Hepatocyte (in vitro differentiated cells): ENCODE data around the gene PTPRM. TPM values are rescaled to one million over a fixed set of nuclear protein-coding genes. Genes with fewer than 3 reads are reported as not detected.

Source experiments
- DNase-seq: peaks from one replicate; pipeline ENCODE4 v3.0.0-alpha.2; 2016; ENCODE audit warnings: low spot score
- H2AFZ ChIP-seq: fragments of 200-600 bp; sonication (generic); 2 replicates; pipeline ENCODE4 v1.6.0; 2016; ENCODE audit warnings: antibody characterized with exemption, mild to moderate bottlenecking
- H3K27ac ChIP-seq: fragments of 200-600 bp; sonication (generic); 2 replicates; pipeline ENCODE4 v1.5.1; 2016; ENCODE audit warnings: mild to moderate bottlenecking
- H3K27me3 ChIP-seq: fragments of 200-600 bp; sonication (generic); 2 replicates; pipeline ENCODE4 v1.6.1; 2016
- H3K36me3 ChIP-seq: fragments of 200-600 bp; sonication (generic); replicated peaks from 2 replicates; pipeline ENCODE4 v1.5.1; 2016; ENCODE audit warnings: low read depth; ENCODE audit not compliant: insufficient read depth
- H3K4me1 ChIP-seq: fragments of 200-600 bp; sonication (generic); 2 replicates; pipeline ENCODE4 v1.5.1; 2016; ENCODE audit warnings: mild to moderate bottlenecking, moderate library complexity; ENCODE audit not compliant: insufficient read depth
- H3K4me2 ChIP-seq: fragments of 200-600 bp; sonication (generic); 2 replicates; pipeline ENCODE4 v1.6.0; 2016
- H3K4me3 ChIP-seq: fragments of 200-600 bp; sonication (generic); 2 replicates; pipeline ENCODE4 v1.5.1; 2016; ENCODE audit warnings: mild to moderate bottlenecking
- H3K79me2 ChIP-seq: fragments of 200-600 bp; sonication (generic); 2 replicates; pipeline ENCODE4 v1.6.0; 2017; ENCODE audit warnings: mild to moderate bottlenecking
- H3K9me2 ChIP-seq: fragments of 200-600 bp; sonication (generic); replicated peaks from 2 replicates; pipeline ENCODE4 v1.6.0; 2017; ENCODE audit warnings: mild to moderate bottlenecking; ENCODE audit not compliant: insufficient read depth
- H3K9me3 ChIP-seq: fragments of 200-600 bp; sonication (generic); 2 replicates; pipeline ENCODE4 v1.5.1; 2016; ENCODE audit warnings: low read depth, mild to moderate bottlenecking
- H4K20me1 ChIP-seq: fragments of 200-600 bp; sonication (generic); 2 replicates; pipeline ENCODE4 v1.6.0; 2016; ENCODE audit warnings: mild to moderate bottlenecking; ENCODE audit not compliant: insufficient read depth, poor library complexity, severe bottlenecking
- CTCF ChIP-seq: fragments of 200-600 bp; sonication (generic); IDR thresholded peaks from 2 replicates; pipeline ENCODE4 v1.5.1; 2016; ENCODE audit warnings: antibody characterized with exemption, mild to moderate bottlenecking; ENCODE audit not compliant: poor library complexity
- EZH2 ChIP-seq: fragments of 200-600 bp; sonication (generic); IDR thresholded peaks from 2 replicates; pipeline ENCODE4 v1.6.1; 2016; ENCODE audit warnings: antibody characterized with exemption, mild to moderate bottlenecking, borderline replicate concordance
- EZH2phosphoT487 ChIP-seq: fragments of 200-600 bp; sonication (generic); IDR thresholded peaks from one replicate; pipeline ENCODE4 v1.6.1; 2018; ENCODE audit warnings: antibody characterized with exemption, mild to moderate bottlenecking, low read depth, moderate library complexity; ENCODE audit not compliant: unreplicated experiment, severe bottlenecking
- WGBS: methylation state at CpG from one replicate; pipeline ENCODE4 v1.1.6; 2016; ENCODE audit warnings: low lambda C conversion rate; ENCODE audit errors: missing lambda C conversion rate; 5-methylcytosine and 5-hydroxymethylcytosine counted together
- polyA plus RNA-seq: library from polyadenylated mRNA; unstranded; fragments of >200 nt; fragmentation: Nextera tagmentation; extraction: Ambion mirVana; gene quantifications from 2 replicates; pipeline ENCODE4 v1.2.1, GENCODE V29; 2016
- total RNA-seq: library from RNA; depleted of rRNA; stranded (reverse); fragments of >200 nt; gene quantifications from 2 replicates; pipeline ENCODE4 v1.2.3, GENCODE V29; 2014

Gene PTPRM
- total and polyA plus RNA-seq, 2 experiments from 2014 or later: 26.1 to 47.4 TPM

GRCh38 chr18:7725897-7726296 lies 158.8 kb downstream of the PTPRM start:
- peaks cover 5% of the 10 kb centered on the region for H3K79me2 ChIP-seq
- H3K9me2 ChIP-seq: no peaks in the 10 kb centered on the region

GRCh38 chr18:7726522-7726921 lies 159.4 kb downstream of the PTPRM start:
- no peak overlapping the region for H3K4me2 ChIP-seq
- H3K27ac ChIP-seq: no peak overlapping the region
- H3K27me3 ChIP-seq: no peaks in the 10 kb centered on the region
- DNase-seq: no peak
- no peak for TF ChIP-seq EZH2
- TF ChIP-seq CTCF: no peak
- TF ChIP-seq EZH2phosphoT487: no peak
- no peak overlapping the region for H2AFZ ChIP-seq
- H3K4me3 ChIP-seq: no peak overlapping the region
- WGBS: 50% methylated on average over 2 of the region's 2 CpGs
- H3K4me1 ChIP-seq: peaks cover 5% of the 10 kb centered on the region
- no peaks in the 10 kb centered on the region for H4K20me1 ChIP-seq
- H3K36me3 ChIP-seq: no peaks in the 10 kb centered on the region
- no peaks in the 10 kb centered on the region for H3K9me2 ChIP-seq
- H3K9me3 ChIP-seq: no peaks in the 10 kb centered on the region
- H3K79me2 ChIP-seq: peaks cover 5% of the 10 kb centered on the region

More at GRCh38 chr18:7725897-7726296, 158.8 kb downstream of the PTPRM start:
- Histone ChIP-seq H4K20me1 (no peaks in the 10 kb centered on the region), H3K4me1 (peaks cover 5% of the 10 kb centered on the region), H3K4me3 (no peak overlapping the region), H3K4me2 (no peak overlapping the region), H3K36me3 (no peaks in the 10 kb centered on the region), H2AFZ (no peak overlapping the region), H3K27ac (no peak overlapping the region), H3K27me3 (no peaks in the 10 kb centered on the region), H3K9me3 (no peaks in the 10 kb centered on the region)
- 93% methylated on average over 10 of the region's 10 CpGs for WGBS
- no peak for DNase-seq
- TF ChIP-seq CTCF: no peak
- TF ChIP-seq EZH2: no peak
- TF ChIP-seq EZH2phosphoT487: no peak

GRCh38 chr18:7727361-7728076 lies 160.4 kb downstream of the PTPRM start:
- Histone ChIP-seq H2AFZ (no peak overlapping the region), H3K79me2 (peaks cover 5% of the 10 kb centered on the region), H3K36me3 (no peaks in the 10 kb centered on the region), H3K4me1 (peaks cover 5% of the 10 kb centered on the region), H3K4me2 (no peak overlapping the region), H3K27ac (no peak overlapping the region), H3K9me2 (no peaks in the 10 kb centered on the region), H4K20me1 (no peaks in the 10 kb centered on the region), H3K4me3 (no peak overlapping the region), H3K27me3 (no peaks in the 10 kb centered on the region), H3K9me3 (no peaks in the 10 kb centered on the region)
- 93% methylated on average over 2 of the region's 2 CpGs for WGBS
- no peak for TF ChIP-seq CTCF
- no peak for TF ChIP-seq EZH2phosphoT487
- no peak for TF ChIP-seq EZH2
- DNase-seq: no peak
